Renal cortical epithelial cell (primary cell): ENCODE data around the gene CASK. TPM values are rescaled to one million over a fixed set of nuclear protein-coding genes. Genes with fewer than 3 reads are reported as not detected.
"Not testable (repeated sequence)": the region's sequence is repeated elsewhere in the genome, so short reads cannot be mapped to it uniquely, and the experiment has no call there.

Source experiments
- DNase-seq: peaks from one replicate; pipeline ENCODE4 v3.0.0-alpha.2; 2011; ENCODE audit warnings: low read depth
- total RNA-seq: library from RNA; depleted of rRNA; stranded (reverse); fragments of >200 nt; gene quantifications from 2 replicates; pipeline ENCODE4 v1.2.3, GENCODE V29; 2014

CASK gene
- total RNA-seq, 1 donor from 2014 or later = 202 TPM

DNA sequence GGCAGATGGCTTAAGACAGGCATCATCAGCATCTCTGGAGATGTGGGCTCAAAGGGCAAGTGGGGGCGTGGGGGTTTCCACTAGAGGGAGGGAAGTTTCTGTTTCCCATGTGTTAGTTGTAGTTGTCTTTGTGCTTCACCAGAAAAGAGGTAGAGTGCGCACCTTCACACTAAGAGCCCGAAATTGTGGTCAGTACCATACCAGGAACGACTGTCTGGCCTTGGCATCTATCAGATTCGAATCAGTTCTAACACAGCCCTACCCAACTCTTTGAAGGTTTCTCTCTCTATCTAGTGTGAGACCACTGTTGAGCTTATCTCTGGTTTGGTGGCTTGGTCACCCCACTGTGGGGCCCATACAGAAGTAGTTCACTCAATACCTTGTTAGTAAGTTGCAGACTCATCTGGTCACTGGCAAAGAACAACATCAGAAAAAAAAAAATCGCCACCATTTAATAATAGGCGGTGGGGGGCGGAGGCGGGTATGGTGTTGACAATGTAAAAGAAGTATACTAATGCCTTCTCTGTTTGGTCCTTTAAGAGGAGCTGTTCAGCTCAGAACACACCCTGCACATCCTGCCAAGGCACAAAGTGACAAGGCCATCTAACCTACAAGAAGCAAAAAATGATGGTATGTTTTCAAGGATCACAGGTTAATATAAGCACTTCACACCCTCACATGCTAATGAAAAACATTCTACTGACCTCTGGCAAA lies 405.1 kb downstream of the CASK start:
- no peak for DNase-seq

DNA sequence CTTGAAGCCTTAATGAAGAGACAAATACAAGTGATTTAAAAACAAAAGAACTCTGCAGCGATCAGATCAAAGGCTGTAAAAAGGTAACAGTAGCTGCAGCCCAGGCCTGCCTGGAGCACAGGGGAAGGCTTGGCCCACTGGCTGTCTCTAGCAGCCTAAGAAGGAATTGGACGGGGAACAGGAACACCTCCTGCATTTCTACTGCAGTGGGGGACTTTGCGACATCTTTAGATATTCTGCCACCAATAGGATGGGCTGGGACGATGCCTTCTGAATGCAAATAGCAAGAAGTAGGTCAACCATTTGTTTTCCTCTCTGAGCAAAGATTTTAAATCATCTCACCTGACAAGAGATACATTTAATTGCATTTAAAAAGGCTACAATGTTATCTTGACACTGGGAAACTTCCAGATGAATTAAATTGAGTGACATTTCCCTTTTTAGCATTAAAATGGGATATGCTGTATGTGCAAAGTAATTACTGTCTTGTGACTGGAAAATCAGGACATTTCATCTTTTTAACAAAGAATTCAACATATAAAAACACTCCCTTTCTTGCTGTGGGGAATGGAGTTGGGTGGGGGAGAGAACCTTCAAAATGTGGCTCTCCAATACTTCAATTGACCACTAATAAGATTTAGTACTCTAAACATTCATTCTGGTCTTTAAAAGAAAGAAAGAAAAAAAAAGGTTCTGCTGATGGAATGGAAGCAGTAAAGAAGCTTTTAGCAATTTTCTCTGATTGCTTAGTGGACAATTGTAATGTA lies 406.2 kb downstream of the CASK start:
- DNase-seq = no peak

DNA sequence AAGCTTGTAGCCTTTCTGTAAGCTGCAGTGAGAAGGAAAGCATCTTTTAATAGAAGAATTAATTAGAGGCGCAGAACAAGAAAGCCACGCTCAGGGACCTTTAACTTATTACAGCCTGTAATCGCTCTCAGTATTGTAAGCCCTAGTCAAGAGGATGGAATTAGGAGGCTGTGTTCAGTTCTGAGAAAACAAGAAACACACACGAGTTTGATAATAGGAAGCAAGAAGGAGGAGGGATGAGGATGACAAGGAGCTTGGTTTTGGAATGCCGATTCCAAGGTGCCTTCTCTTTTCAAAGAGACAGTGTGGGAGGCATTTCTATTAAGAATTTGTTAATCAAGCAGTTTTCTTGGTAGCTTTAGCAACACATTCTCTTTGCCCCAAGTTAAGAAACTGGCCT lies 406.9 kb downstream of the CASK start:
- DNase-seq = no peak

DNA sequence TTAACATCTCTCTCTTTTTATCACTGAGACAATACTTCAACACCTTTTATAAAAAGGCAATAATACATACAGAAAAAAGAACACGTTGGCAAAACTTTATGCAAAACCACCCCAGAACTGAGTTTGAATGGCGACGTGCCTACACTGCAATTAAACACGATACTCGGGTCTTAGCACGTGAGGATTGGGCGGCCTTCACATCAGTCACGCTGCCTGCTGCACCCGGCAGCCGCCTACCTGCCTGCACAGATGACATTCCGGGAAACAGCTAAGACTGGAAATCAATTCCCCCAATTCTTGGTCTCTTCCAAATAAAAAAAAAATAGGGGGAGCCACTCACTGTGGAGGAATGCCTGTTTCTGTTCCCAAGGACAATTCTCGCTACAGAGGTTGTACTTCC lies 408.0 kb downstream of the CASK start:
- DNase-seq = no peak

DNA sequence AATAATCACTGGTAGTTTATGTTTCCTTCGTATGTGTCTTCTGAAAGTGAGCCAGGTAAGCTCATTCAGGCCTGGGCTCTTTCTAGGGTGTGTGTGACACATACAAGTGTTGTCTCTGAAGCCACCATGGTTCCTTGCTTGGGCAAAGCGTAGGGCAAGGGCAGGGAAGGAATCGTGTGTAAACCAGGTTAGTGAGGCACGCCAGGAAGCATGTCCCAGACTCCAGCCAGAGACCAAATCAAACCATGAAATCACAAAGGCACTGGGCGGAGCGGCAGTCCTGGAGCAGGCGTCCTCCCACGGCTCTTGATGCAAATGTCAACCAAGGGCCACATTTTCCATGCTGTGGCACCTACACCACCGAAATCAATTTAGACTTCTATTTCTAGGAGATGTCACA lies 409.2 kb downstream of the CASK start:
- DNase-seq = no peak

DNA sequence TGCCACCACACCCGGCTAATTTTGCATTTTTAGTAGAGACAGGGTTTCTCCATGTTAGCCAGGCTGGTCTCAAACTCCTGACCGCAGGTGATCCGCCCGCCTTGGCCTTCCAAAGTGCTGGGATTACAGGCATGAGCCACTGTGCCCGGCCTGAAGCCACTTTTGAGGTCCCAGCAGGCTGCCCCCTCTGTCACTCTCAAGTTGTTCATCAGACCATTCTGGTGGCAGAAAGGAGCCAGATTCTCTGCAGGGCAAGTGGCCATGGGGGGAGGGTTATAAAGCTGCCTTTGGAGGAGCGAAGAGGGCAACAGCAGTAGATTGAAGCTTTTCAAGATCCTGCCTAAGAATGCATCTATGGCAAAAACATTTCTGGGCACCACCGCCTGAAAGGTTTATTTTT lies 410.5 kb downstream of the CASK start:
- DNase-seq = not testable (repeated sequence)

DNA sequence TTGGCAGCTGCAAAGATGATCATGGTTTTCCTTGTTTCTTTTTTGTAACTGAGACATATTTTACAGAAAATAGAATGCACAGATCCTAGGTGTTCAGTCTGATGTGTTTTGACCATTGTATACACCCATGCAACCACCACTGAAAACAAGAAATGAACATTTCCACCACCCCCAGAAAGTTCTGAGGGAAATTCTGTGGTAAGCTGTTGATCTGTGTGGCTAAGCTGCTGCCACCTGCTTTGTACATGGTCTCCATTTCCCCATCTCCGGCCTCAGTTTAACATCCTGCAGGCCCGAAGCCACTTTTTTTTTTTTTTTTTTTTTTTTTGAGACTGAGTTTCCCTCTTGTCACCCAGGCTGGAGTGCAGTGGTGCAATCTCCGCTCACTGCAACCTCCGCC lies 411.0 kb downstream of the CASK start:
- no peak for DNase-seq

DNA sequence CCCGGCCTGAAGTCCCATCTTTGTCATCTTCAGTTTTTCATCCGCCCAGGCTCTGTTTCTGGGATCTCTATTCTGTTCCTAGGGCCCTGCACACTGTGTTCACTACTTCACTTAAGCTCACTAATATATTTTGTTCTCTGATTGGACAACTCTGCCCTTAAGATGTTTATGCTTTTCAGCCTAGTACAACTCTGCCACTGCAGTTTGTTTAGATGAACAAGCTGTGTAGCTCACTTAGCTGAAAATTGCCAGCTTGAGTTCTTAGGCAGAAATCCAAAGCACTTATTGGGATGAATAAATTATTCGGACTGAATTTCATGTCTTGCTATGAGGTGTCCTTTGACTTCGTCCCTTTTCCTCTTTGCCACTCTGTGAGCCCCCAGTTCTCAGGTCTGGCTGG lies 415.4 kb downstream of the CASK start:
- DNase-seq = no peak

DNA sequence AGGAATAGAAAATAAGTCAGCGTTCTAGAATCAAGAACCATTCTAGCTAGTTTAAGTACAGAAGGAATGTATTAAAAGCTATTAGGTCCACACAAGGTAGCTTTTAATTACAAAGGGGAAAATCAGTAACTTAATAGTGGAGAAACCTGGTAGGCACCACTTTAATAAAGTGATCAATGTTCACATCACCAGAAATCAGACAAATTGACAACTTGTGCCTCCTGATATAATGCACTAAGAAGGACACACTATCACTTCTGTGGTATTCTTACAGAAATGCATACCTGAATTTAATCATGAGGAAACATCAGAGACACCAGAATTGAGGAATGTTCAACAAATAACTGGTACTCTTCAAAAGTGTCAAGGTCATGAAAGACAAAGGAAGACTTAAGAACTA lies 421.4 kb downstream of the CASK start:
- no peak for DNase-seq

DNA sequence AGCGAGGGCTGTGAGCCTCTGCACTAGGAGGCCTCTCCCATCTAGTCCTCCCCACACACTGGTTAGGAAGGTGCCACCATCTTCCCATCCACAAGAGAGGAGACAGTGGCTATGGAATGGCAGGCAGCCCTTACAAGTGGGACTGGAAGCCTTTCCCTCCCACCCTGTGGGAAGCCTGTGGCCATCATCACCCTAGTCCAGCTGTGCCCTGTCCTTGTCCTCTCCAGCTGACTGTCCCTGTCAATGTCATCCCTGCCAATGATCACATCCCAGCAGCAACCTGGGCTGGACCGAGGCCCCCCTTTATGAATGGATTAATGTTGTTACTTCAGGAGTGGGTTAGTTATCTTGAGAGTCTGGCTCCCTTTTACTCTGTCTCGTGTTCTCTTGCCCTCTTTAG lies 423.4 kb downstream of the CASK start:
- DNase-seq = no peak

DNA sequence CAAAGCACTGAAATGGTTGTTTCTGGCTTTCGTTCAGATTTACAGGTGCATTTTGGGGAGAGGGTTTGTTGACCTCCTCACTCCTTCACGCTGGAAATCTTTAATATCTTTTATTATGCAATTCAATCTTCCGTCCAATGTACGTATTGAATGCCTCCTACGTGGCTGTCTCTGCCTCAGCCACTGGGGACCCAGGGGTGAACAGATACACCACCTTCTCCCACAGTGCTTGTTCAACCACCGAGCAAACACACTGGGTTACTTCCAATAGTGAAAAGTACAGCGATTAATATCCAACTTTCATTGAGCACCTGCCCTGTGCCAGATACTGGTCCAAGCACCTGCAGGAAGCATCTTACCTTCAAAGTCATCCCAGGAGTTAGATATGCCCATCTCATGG lies 424.2 kb downstream of the CASK start:
- no peak for DNase-seq

DNA sequence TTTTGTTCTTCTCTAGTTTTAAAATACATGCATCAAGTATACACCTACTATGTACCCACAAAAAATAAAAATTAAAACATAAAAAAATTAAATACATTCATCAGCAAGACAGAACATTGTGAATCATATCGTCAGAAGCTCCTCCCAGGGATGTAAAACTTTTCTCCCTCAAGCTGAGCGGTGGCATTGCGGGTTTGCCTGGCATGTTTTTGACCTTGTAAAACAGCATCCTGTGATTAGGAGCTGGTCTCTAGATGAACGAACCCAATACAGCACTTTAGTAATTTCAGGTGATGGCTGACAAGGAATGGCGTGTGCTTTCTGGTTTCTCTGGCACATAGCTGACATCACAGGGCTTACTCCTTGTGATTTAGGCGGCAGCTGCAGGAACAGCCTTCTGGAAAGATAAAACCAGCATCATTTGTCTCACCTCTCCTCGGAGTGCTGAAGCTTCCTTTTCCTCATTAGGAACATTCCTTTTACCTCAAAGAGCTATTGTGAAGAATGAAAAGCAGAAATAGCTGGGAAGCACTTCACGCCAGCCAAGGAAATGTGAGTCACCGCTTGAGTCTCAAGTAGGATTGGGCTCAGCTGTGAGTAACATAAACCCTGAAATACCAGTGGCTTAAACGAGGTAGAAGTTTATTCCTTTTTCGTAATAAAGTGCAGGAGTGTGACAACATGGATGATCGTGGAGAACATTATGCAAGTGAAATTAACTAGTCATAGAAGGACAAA lies 431.9 kb downstream of the CASK start:
- DNase-seq = peak; percentile 97

DNA sequence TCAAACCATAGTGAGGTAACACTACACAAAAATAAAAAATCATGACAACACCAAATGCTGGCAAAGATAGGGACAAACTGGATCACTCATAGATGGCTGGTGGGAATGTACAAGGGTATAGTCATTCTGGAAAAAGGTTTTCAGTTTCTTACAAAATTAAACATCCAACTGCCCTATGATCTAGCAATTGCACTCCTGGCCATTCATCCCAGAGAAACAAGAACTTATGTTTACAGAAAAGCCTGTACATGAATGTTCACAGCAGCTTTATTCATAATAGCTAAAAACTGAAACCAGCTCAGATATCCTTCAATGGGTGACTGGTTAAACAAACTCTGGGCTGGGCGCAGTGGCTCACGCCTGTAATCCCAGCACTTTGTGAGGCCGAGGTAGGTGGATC lies 432.9 kb downstream of the CASK start:
- DNase-seq = no peak

DNA sequence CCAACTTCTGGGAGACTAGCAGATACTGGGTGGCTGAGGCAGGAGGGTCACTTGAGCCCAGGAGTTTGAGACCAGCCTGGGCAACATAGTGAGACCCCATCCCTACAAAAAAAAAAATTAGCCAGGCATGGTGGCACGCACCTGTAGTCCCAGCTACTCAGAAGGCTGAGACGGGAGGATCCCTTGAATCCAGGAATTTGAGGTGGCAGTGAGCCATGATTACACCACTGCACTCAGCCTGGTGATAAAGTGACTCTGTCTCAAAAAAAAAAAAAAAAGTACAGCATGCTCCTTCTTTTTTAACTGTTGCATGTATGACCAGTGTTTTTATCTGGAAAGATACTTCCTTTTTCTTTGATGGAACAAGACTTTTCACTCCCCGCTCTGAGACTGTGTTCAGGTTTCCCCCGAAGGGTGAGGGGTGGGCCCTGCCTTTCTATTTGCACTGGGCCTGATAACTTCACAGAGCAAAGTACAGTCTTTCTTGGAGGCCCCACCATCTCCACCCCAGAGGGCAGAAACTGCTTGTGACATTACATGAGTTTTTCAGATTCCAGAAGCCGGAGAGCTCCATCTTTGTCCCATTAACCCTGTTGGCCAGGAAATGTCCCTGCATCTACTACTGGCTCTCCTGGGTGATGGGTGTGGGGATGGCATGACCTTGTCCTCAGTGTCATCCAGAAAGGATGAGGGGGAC lies 441.1 kb downstream of the CASK start:
- peak; percentile 26 for DNase-seq

DNA sequence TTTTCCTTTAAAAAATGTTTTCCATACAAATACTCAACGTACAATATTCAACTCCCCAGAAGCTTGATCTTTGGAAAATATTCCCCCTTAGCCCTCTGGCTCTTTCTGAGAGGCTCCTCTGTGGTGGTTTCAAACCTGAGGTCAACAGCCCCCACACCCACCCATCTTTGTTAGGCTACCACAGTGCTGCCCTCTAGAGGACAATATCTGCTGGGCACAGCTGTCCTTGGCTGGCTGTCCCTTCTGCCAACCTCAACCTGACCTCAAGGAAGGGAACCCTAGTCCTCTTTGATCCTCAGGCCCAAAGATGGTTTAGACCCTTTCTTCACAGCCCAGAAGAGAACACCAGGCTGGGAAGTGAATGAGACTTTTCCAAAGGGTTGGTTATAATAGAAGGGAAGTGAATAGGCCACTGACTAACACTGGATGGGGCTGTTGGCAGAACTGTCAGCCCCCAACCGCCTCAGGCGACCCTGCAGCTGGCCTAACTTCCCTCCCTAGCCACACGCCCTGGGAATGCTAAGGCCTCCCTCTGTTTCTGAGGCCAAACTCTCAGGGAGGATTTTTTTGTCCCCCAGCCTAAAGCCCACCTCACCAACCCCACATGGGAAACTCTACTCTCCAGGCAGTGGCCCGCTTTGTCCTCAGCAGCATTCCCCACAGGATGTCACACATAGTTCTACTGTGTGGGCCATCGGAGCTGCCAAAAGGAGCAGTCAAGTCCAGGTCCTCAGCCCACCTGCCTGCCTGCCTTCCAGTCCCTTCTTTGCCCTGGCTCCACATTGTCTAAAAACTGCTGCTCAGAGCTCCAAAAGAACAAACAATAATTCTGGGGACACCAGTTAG lies 441.9 kb downstream of the CASK start:
- no peak for DNase-seq

DNA sequence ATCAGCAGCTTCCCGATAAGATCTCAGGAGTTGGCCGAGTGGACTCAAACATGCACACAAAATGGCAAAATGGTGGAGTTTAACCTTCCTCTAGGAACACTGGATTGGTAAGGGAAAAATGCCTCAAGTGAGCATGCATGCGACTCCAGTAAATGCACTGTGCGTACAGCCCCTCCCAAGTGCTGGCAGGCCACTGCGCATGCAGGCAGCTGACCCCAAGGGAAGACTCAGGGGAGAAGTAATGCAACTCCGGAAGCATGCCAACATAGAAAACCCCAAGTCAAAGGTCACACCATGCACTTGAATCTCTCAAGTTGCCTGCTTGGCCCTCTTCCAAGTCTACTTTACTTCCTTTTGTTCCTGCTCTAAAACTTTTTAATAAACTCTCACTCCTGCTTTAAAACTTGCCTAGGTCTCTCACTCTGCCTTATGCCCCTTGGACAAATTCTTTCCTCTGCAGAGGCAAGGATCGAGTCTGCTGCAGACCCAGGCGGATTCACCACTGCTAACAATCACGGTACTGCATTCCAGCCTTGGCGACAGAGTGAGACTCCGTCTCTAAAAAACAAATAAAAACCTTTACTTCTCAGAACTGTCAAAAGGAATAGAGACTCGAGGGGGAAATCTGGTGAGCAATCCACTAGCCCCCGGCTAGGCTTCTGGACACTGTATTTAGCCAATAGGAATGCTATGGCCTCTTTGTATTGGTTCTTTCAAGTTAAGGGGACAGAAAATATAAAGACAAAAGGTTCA lies 442.7 kb downstream of the CASK start:
- no peak for DNase-seq

DNA sequence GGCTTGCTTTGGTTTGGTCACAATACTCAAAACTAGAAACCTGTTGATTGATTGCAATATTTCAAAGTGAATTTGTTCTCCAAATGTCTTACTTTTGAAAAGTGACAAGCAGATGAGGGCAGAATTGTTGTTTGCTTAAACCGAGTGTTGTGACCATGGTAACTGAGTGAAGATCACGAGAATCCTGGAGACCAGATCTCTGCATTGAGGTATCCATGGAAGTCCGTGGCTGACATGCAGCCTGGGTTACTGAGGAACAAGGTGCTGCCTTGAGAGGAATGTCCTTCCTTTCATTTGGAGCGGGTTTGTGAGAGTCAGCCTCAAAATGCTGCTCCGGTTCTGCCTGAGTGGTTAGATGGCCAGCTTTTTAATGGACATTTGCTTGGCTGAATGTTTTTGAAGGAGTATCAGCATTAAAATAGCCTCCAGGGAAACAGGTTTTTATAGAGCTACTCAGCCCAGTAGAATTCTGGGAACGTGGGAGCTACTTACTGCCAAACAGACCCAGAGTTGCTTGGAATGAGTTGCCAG lies 444.9 kb downstream of the CASK start:
- DNase-seq = peak; percentile 79

DNA sequence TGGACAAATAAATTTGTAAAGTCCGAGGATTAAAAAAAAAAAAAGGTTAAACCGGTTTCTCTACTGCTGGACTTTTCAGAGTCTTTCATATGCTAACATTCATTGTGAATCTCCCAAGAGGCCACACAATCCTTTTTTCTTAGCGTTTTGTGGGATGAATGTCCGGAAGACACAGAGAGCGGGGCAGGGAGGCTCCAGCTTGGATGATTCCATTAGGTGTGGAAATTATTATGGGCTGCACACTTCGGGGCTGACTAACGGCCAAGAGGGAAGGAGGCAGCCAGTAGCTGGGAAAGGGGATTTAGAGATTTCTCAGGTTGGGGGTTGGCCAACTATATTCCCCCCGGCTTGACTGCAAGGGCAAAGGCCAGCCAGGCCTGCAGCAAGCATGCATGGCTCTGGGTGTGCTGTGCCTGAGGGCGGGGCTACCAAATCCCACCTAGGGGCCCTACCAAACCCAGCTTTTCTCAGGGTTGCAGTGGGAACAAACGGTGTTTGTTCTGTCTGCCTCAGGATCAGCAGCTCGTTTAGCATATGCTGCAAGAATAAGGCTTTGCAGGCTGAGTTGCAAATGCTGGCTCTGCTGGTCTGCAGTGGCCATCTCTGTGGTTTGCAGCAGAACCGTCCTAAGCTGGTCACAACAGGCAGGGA lies 447.6 kb downstream of the CASK start:
- peak; percentile 31 for DNase-seq

DNA sequence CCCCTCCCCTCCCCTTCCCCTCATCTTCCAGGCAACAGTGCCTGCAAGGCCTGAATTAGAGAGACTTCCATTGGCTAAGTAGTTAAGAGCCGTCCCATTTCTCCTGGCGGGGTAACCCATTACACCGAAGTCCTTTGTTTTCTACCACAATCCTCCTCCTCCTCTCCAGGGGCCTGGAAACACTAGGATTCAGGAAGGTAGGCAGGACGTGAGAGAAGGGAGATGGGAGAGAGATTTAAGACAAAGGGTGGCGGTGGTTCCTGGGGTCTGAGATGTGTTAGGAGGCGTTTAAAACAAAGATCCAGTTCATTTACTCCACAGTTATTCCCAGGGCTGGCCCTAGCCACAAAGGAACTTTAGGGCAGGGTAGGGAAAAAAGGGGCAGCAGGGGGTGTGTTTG lies 448.2 kb downstream of the CASK start:
- no peak for DNase-seq

DNA sequence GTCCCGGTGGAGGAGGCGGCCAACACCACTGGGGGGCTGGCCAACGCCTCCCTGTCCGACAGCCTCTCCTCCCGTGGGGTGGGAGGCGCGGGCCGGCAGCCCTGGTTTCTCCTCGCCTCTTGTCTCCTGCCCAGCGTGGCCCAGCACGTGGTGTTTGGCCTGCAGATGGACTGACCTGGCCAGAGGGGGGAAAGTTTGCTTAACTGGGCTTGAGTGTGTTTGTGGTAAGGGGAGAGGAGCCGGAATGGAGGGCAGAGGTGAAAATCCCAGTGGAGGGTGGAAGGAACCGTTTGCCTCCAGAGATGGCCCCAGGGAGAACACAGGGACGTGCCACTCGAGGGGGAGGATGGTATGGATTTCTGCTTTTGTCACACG lies 448.6 kb downstream of the CASK start:
- DNase-seq = no peak
